GM12892 (cell line): ENCODE measurements around the gene ZNF57.
"Not testable (repeated sequence)": the region's sequence is repeated elsewhere in the genome, so short reads cannot be mapped to it uniquely, and the experiment has no call there.

Experiments
- DNase-seq: peaks from one replicate; pipeline ENCODE4 v3.0.0; 2011; ENCODE audit not compliant: insufficient read length
- FAIRE-seq: peaks from 2 replicates; lab custom pipeline; 2011; peaks lifted over from hg19 to GRCh38; lab: Jason Lieb, UNC
- POLR2A ChIP-seq: IDR thresholded peaks from 2 replicates; pipeline ENCODE4 v1.6.1; 2011; ENCODE audit warnings: low read depth, low read length, control low read depth
- POLR2AphosphoS5 ChIP-seq: IDR thresholded peaks from 2 replicates; pipeline ENCODE4 v1.6.1; 2011; ENCODE audit warnings: low read depth, low read length, control low read depth
- TAF1 ChIP-seq: IDR thresholded peaks from 2 replicates; pipeline ENCODE4 v1.6.1; 2011; ENCODE audit warnings: low read depth, mild to moderate bottlenecking, control low read depth, low read length, borderline replicate concordance

The ZNF57 gene

DNA sequence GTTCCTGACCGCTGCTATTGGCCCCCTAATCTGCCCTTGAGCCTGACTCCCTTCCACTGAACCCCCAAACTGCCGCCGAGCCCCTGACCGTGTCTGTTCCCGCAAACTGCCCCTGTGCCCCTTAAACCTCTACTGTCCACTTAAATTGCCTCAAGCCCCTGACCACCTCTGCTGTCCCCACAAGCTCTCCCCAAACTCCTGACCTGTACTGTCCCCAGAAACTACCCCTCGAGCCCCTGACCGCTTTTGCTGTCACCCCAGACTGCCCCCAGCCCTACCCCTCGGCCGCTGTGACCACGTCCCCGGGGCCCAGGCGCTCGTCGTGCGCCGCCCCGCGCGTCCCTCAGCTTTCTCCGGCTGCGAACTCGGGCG lies 43.7 kb downstream of the ZNF57 start:
- FAIRE-seq = no peak
- no peak for DNase-seq
- TF ChIP-seq POLR2A (no peak), POLR2AphosphoS5 (no peak), TAF1 (no peak)

DNA sequence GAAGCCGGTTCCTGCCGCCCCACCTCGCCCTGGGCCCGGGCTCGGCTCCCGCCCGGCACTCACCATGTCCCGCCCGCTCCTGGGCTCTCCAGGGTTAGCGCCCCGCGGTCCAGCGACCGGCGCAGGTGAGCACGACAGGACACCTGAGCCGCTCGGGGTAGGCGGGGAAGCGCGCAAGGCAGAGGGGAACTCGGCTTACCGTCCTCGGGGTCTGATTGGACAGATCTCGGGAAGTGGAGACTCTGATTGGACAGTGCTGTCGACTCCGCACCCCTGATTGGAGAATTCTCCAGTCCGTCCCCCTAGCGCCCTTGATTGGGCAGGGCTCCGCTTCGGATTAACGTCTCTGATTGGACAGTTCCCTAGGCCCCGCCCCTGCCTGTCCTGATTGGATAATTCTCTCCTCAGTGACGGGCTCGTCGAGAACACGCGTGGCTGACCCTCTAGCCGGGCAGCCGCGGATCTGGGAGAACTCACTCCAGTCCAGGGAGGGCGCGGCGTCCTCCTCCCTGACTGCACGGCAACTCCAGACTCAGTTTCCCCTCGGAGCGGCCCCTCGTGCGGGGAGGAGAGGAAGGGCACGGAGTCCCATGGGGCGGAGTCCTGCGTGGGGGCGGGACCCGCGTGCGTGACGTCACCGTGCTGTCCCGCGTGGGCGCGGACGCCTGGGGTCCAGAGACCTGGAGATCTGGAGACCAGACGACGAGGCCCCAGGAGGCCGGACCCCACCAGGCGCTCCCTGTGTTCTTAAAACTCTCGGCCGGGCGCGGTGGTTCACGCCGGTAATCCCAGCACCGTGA lies 44.2 kb downstream of the ZNF57 start, which contains the start of gene ZNF77:
Gene ZNF77 (minus strand): TSS at position 197 of the 800 bp plus-strand sequence. CDS start 131 bp downstream, at position 66.
- TF ChIP-seq TAF1 = no peak
- TF ChIP-seq POLR2AphosphoS5 = no peak; the same call in 1 of the 2 replicates
- no peak for TF ChIP-seq POLR2A
- FAIRE-seq (peak; percentile 98), DNase-seq (peak; percentile 98)

DNA sequence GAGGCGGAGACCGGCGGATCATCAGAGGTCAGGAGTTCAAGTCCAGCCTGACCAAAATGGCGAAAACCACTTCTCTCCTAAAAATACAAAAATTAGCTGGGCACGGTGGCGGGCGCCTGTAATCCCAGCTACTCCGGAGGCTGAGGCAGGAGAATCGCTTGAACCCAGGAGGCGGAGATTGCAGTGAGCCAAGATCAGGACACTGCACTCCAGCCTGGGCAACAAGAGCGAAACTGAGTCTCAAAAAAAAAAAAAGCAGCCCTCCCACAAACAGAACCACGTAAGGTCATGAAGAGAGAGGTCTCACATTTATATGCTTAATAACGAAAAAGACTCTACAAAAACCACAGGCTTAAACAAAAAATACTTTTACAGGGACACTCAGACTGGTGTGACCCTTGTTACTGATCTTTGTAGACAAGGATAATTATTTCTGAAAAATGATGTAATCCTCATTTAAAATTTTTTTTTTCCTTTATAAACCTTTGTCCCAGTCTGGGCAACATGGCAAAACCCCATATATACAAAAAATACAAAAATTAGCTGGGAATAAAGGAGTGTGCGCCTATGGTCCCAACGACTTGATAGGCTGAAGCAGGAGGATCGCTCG lies 45.0 kb downstream of the ZNF57 start:
- TF ChIP-seq POLR2AphosphoS5 (no peak), POLR2A (no peak), TAF1 (no peak)
- no peak for FAIRE-seq
- no peak for DNase-seq

DNA sequence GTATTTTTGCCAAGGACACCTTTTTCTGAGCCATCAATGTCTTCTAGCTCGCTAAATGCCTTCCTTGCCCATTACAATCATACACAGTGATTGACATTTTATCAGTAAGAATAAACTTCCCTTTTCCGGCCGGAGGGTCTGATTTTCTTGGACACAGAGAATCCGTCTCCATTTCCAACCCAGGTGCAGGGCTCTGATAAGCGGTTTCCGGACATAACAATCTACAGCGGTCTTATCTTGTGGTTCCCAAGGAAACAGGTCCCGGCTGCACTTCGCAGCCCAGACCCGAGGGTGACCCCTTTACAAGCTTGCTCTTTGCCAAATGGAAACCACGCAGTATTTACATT lies 49.2 kb downstream of the ZNF57 start:
- FAIRE-seq (peak; percentile 27), DNase-seq (no peak)
- TF ChIP-seq TAF1 = no peak
- no peak for TF ChIP-seq POLR2A
- no peak for TF ChIP-seq POLR2AphosphoS5

DNA sequence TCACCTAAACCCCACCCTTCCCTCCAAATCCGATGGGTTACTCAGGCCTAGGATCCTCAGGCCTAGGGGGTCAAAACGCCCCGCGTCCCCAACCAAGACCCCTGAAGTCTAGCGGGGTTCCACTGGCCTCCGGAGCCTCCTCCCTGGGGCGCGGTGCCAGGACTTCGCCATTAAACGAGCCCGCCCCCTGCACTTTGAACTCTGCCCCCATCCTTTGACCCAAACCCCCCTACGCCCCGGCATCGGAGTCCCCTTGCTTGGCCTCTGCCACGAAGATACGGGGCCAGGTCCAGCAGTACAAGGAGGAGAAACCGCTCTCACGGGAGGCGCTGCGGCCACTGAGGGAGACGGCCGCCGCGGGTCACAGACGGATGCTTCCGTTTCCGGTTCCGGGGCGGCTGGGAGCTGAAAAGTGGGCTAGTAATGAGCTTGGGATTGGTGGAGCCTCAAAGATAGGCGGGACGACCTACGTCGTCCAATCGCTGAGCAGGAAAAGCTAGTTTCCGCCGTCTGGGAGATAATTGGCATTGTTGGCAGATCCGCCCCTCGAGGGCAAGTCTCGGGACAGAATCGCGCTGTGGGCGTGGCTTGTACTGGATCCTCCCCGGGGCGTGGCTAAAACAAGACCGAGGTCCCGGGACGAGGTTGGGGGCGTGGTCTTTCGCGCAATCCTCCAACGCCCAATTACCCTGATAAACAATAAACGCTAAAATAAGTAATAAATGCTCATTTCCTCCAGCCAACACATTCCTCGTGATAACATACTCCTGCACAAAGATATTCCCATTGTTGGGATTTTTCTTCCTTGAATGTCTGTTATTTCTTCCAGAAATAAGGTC lies 49.8 kb downstream of the ZNF57 start:
- DNase-seq (peak; percentile 98), FAIRE-seq (peak; percentile 100)
- peak; percentile 94 for TF ChIP-seq POLR2AphosphoS5
- TF ChIP-seq POLR2A = peak; percentile 96
- peak; percentile 98 for TF ChIP-seq TAF1

DNA sequence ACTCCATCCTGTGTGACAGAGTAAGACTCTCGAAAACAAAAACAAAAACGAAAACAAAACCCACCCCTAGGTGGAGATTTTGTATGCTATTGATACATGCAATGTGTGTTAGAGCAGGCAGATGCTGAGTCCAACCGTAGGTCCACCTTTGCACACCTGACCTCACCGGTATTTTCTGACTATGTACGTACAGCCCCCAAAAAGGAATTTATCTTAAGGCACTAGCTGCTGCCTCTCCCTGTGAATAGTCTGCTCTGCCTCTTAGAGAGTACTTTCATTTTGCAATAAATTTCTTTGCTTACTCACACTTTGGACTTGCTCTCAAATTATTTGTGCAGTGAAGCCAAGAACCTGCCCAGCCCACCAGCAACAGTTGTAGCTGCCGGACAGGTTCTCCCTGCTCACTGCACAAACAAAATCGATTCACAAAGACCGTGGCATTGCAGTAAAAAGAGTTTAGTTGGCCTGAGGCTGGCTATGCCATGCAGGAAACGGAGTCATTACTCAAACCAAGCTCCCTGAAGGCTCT lies 52.3 kb downstream of the ZNF57 start:
- DNase-seq (no peak), FAIRE-seq (no peak)
- TF ChIP-seq TAF1 = no peak

DNA sequence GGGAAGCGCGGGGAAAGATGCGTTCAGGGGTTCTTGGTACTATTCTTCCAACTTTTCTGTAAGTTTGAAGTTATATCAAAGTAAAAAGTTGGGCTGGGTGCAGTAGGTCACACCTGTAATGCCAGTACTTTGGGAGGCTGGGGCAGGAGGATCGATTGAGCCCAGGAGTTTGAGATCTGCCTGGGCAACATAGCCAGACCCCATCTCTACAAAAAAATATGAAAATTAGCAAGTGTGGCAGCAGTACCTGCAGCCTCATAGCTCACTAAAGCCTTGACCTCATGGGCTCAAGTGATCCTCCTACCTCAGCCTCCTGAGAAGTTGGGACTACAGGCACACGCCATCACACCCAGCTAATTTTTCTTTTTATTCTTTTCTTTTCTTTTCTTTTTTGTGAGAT lies 56.4 kb downstream of the ZNF57 start:
- FAIRE-seq (no peak), DNase-seq (no peak)
- TF ChIP-seq POLR2AphosphoS5 = no peak
- TF ChIP-seq TAF1 = no peak
- no peak for TF ChIP-seq POLR2A

DNA sequence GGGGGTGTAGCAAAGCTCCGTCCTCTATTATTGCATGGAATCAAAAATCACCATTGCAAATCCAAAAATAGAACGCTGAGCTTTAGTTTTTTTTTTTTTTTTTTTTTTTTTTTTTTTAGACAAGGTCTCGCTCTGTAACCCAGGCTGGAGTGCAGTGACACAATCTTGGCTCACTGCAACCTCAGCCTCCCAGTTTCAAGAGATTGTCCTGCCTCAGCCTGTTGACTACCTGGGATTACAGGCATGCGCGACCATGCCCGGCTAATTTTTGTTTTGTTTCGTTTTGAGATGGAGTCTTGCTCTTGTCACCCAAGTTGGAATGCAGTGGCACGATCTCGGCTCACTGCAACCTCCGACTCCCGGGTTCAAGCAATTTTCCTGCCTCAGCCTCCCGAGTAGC lies 59.4 kb downstream of the ZNF57 start:
- FAIRE-seq (no peak), DNase-seq (no peak)
- TF ChIP-seq POLR2A = no peak
- TF ChIP-seq POLR2AphosphoS5 = no peak
- no peak for TF ChIP-seq TAF1

DNA sequence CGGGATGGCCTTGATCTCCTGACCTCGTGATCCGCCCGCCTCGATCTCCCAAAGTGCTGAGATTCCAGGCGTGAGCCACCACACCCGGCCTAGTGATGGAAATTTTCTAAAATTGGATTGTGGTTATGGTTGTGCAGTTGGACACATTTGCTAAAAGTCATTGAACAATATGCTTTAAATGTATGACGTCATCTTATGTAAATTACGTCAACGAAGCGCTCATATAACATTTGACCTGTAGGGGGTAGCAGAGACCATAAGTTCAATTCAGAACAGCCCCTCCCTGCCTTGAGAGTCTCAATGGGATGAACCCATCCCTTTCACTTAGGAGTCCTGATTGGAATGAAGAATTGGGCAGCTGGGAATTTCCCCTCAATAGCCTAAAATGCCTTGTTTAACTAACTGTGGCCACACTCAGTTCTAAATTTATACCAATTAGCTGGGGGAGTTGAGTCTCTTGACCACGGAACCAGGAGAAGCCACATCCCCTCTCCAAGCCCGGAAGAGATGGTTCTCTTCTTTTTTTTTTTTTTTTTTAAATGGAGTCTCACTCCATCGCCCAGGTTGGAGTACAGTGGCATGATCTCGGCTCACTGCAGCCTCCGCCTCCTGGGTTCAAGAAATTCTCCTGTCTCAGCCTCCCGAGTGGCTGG lies 61.4 kb downstream of the ZNF57 start:
- TF ChIP-seq TAF1 = no peak
- TF ChIP-seq POLR2AphosphoS5 = no peak
- no peak for TF ChIP-seq POLR2A
- peak; percentile 90 for FAIRE-seq
- peak; percentile 55 for DNase-seq

DNA sequence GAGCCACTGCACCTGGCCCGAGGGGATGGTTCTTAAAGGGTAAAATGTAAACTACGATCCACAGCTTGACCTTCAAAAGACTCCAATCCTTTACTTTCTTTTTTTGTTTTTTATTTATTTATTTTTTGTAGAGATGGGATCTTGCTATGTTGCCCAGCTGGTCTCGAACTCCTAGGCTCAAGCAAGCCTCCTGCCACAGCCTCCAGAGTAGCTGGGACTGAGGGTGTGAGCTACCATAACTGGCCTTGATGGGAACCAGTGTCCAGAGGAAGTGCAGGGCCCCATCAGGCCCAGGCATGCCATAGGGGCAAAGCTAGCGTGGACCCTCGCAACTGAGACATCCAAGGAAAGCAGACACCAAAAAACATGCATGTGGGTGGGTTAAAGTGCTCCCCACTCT lies 62.4 kb downstream of the ZNF57 start:
- TF ChIP-seq TAF1 (no peak), POLR2AphosphoS5 (no peak), POLR2A (no peak)
- FAIRE-seq (no peak), DNase-seq (no peak)

DNA sequence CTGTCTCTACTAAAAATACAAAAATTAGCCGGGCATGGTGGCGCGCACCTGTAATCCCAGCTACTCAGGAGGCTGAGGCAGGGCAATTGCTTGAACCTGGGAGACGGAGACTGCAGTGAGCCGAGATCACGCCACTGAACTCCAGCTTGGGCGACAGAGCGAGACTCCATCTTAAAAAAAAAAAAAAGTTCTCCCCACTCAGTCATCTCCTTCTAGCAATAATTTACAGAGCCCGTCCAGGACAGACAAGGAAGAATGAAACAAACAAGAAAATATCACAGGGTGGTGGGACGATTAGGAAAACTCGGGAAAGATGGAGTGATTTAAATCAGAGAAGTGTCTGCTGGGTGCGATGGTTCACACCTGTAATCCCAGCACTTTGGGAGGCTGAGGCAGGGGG lies 62.9 kb downstream of the ZNF57 start:
- not testable (repeated sequence) for DNase-seq, FAIRE-seq
